LNCAP (cell line): ENCODE results near the gene RBBP5.

Experiments used
- CTCF ChIP-seq: fragments of 450-650 bp; IDR thresholded peaks from 2 replicates; pipeline ENCODE4 v1.5.1; 2017; ENCODE audit warnings: mild to moderate bottlenecking

The RBBP5 gene

DNA sequence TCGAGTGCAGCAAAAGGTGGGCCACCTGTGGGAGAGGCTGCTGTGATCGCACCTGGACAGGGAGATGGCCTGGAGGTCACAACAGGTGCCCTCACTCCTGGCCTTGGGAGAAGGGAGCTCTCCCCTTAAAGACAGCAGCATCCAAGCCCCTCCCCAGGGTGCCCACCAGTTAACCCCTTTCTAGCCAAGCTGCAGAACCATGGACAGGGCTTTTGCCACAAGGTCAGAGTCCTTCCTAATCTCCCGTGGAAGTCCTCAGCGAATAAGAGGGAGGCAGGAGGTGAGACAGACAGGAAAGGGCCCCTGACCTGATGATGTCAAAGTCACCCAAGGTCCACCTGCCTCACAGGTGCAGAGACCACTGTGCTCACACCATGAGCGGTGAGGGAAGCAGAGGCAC, 77.0 kb downstream of the RBBP5 start:
- TF ChIP-seq CTCF = no peak

GRCh38 chr1:205043866-205044265, 77.9 kb downstream of the RBBP5 start:
- no peak for TF ChIP-seq CTCF

GRCh38 chr1:205042911-205043806, 78.6 kb downstream of the RBBP5 start, which contains the start of gene CNTN2:
TSS of gene CNTN2 (plus strand) at chr1:205043212. CDS start at chr1:205053186, 9,974 bp downstream.
- TF ChIP-seq CTCF = no peak

GRCh38 chr1:205041998-205042910, 79.5 kb downstream of the RBBP5 start:
- TF ChIP-seq CTCF = no peak

- no peak for TF ChIP-seq CTCF
Observed at GRCh38 chr1:205041001-205041715, 80.6 kb downstream of the RBBP5 start.

- no peak for TF ChIP-seq CTCF
Observed at GRCh38 chr1:205038132-205038786, 83.5 kb downstream of the RBBP5 start.
